ENCODE data around the gene MEIS1.

- TF ChIP-seq CTCF (conservative IDR thresholded peaks at IDR 0.05; ENCODE audit: low read depth in 2 of 2) (no peak), EZH2 (IDR thresholded peaks at IDR 0.05; ENCODE audit: low read depth, unreplicated experiment) (no peak)
Measured at GRCh38 chr2:66531567-66531966, 96.6 kb downstream of the MEIS1 start.
